ENCODE data around the gene XPNPEP1. TPM values are rescaled to one million over a fixed set of nuclear protein-coding genes. Genes with fewer than 3 reads are reported as not detected.

Gene XPNPEP1
- total and polyA plus RNA-seq, 5 experiments from 2014 or later: 16.6 to 42.3 (median 19.9) TPM

- Mint-ChIP-seq H3K27ac (no peak overlapping the region), H3K4me3 (no peak overlapping the region), H3K4me1 (no peaks in the 10 kb centered on the region), H3K27me3 (peaks cover 14 to 51% (median 22%) of the 10 kb centered on the region in 5 donors), H3K9me3 (peaks cover 0 to 6% (median 0%) of the 10 kb centered on the region in 9 donors), H3K36me3 (peaks cover 0 to 7% (median 0%) of the 10 kb centered on the region in 3 donors)
- ATAC-seq (no peak), DNase-seq (no peak)
- POLR2A ChIA-PET: no interaction called here
Measured at GRCh38 chr10:109823196-109823595, 100.1 kb downstream of the XPNPEP1 start.

- Mint-ChIP-seq H3K27me3 (peaks cover 14 to 51% (median 22%) of the 10 kb centered on the region in 5 donors), H3K4me1 (no peaks in the 10 kb centered on the region), H3K9me3 (peaks cover 0 to 4% (median 0%) of the 10 kb centered on the region in 9 donors), H3K36me3 (peaks cover 0 to 7% (median 0%) of the 10 kb centered on the region in 3 donors), H3K4me3 (no peak overlapping the region), H3K27ac (no peak overlapping the region)
- DNase-seq: no peak
- POLR2A ChIA-PET: no interaction called here
- ATAC-seq: no peak
Measured at GRCh38 chr10:109821672-109822071, 101.6 kb downstream of the XPNPEP1 start.

DNA sequence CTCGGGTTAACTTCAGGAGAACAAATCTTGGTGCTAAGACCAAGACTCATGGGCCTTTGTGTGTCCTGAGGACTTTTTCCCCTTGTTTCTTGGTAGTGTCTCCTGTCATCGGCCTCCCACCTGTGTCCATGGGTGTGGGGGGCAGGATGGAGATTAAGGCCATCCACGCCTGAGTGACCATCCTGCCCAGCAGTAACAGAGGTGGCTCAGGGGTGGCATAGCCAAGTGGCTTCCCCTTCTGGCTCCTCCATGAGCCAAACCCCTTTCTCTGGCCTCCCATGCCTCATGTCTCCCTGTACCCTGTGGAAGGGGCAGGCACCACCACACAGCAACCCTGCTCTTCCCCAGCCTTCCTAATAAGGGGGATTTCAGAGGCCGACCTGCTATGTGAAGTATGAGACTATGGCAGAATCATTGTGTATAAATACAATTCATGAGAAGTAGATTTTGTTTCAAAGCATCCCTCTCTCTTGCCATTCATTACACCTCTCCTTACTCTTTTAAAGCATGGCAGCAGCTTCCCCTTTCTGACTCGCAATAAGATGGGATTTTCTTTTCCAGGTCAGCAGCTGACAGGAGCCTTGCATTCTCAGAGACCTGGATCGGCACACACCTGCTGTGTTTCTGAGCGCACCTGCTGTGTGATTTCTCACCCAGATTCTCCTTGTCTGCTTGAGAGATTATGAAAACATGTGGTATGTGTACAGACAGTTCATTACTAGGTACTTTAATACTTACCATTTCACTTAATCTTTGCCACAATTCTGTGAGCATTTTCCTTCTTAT, 102.5 kb downstream of the XPNPEP1 start:
- Mint-ChIP-seq H3K9me3 (peaks cover 0 to 4% (median 0%) of the 10 kb centered on the region in 9 donors), H3K27ac (peak overlapping the region in 1 of 10 donors; percentile 43), H3K27me3 (peaks cover 14 to 50% (median 22%) of the 10 kb centered on the region in 5 donors), H3K36me3 (peaks cover 0 to 7% (median 0%) of the 10 kb centered on the region in 3 donors), H3K4me3 (no peak overlapping the region), H3K4me1 (no peaks in the 10 kb centered on the region)
- POLR2A ChIA-PET: no interaction called here
- no peak for ATAC-seq
- DNase-seq: no peak

- POLR2A ChIA-PET: no interaction called here
Measured at GRCh38 chr10:109819807-109820206, 103.5 kb downstream of the XPNPEP1 start.

More at GRCh38 chr10:109819807-109820206, 103.5 kb downstream of the XPNPEP1 start:
- Mint-ChIP-seq H3K27ac (no peak overlapping the region), H3K9me3 (peaks cover 0 to 2% (median 0%) of the 10 kb centered on the region in 9 donors), H3K36me3 (no peaks in the 10 kb centered on the region), H3K27me3 (peaks cover 8 to 40% (median 17%) of the 10 kb centered on the region in 5 donors), H3K4me3 (no peak overlapping the region), H3K4me1 (no peaks in the 10 kb centered on the region)
- ATAC-seq: no peak
- DNase-seq: no peak

Other genes with a start within 250 kb of the XPNPEP1 start
- gene ADD3, start 84.5 kb upstream of the XPNPEP1 start, total RNA-seq: 100 to 1,000 TPM; 332 to 358 TPM
- 100 to 1,000 TPM; 356 to 405 (median 359) TPM for gene ADD3, start 84.5 kb upstream of the XPNPEP1 start, polyA plus RNA-seq

Measured in naive thymus-derived CD8-positive, alpha-beta T cell (primary cell).